GM04504 (cell line): ENCODE results near the gene SIRT2.

Experiments
- DNase-seq: peaks from one replicate; pipeline ENCODE4 v3.0.0-alpha.2; 2012; ENCODE audit warnings: low read depth

The SIRT2 gene

GRCh38 chr19:38845374-38846024 lies 53.9 kb downstream of the SIRT2 start:
- no peak for DNase-seq

- no peak for DNase-seq
These were observed 55.2 kb downstream of the SIRT2 start for GRCh38 chr19:38844093-38844686.

GRCh38 chr19:38843175-38843758 lies 56.2 kb downstream of the SIRT2 start:
- no peak for DNase-seq

- no peak for DNase-seq
These were observed 56.8 kb downstream of the SIRT2 start for GRCh38 chr19:38842439-38843174.

- DNase-seq, result no peak
These were observed 57.5 kb downstream of the SIRT2 start for GRCh38 chr19:38841787-38842438.

GRCh38 chr19:38841180-38841766 lies 58.1 kb downstream of the SIRT2 start:
- no peak for DNase-seq

GRCh38 chr19:38840583-38840968 lies 58.8 kb downstream of the SIRT2 start:
- DNase-seq, result no peak

- no peak for DNase-seq
These were observed 59.4 kb downstream of the SIRT2 start for GRCh38 chr19:38839816-38840582.

- DNase-seq, result no peak
These were observed 60.2 kb downstream of the SIRT2 start for GRCh38 chr19:38838986-38839761.

GRCh38 chr19:38838208-38838985 lies 61.0 kb downstream of the SIRT2 start:
- DNase-seq, result no peak

GRCh38 chr19:38837656-38838121 lies 61.7 kb downstream of the SIRT2 start:
- no peak for DNase-seq

- DNase-seq, result no peak
These were observed 62.3 kb downstream of the SIRT2 start for GRCh38 chr19:38836983-38837626.

GRCh38 chr19:38836159-38836982 lies 63.0 kb downstream of the SIRT2 start:
- DNase-seq, result no peak

GRCh38 chr19:38834590-38834989 lies 64.8 kb downstream of the SIRT2 start:
- DNase-seq, result no peak

- DNase-seq, result no peak
These were observed 65.3 kb downstream of the SIRT2 start for GRCh38 chr19:38834104-38834490.

GRCh38 chr19:38833092-38833425 lies 66.4 kb downstream of the SIRT2 start:
- DNase-seq, result no peak

GRCh38 chr19:38831142-38831605 lies 68.2 kb downstream of the SIRT2 start:
- DNase-seq, result peak; percentile 83

- DNase-seq, result no peak
These were observed 69.2 kb downstream of the SIRT2 start for GRCh38 chr19:38830039-38830733.
